ENCODE data around the gene NR1H4.
A peak's percentile ranks its signal among the peaks of the same experiment; 100 is the strongest.
"Not testable (repeated sequence)": the region's sequence is repeated elsewhere in the genome, so short reads cannot be mapped to it uniquely, and the experiment has no call there.

The NR1H4 gene

GRCh38 chr12:100573292-100574186 lies 99.9 kb downstream of the NR1H4 start, which contains the start of gene GAS2L3:
GAS2L3 (plus strand) TSS chr12:100573684; CDS start chr12:100594905, 21,221 bp downstream.
- DNase-seq (ENCODE audit: low spot score) = peak; percentile 72

GRCh38 chr12:100574187-100575074 lies 100.8 kb downstream of the NR1H4 start:
- no peak for DNase-seq (ENCODE audit: low spot score)

GRCh38 chr12:100576331-100577036 lies 102.8 kb downstream of the NR1H4 start:
- DNase-seq (ENCODE audit: low spot score) = peak; percentile 79

GRCh38 chr12:100578923-100579322 lies 105.3 kb downstream of the NR1H4 start:
- no peak for DNase-seq (ENCODE audit: low spot score)

- no peak for DNase-seq (ENCODE audit: low spot score)
Measured at GRCh38 chr12:100579844-100580243, 106.2 kb downstream of the NR1H4 start.

GRCh38 chr12:100584256-100584655 lies 110.6 kb downstream of the NR1H4 start:
- no peak for DNase-seq (ENCODE audit: low spot score)

GRCh38 chr12:100591979-100592378 lies 118.3 kb downstream of the NR1H4 start:
- peak; percentile 69 for DNase-seq (ENCODE audit: low spot score)

GRCh38 chr12:100593490-100593889 lies 119.8 kb downstream of the NR1H4 start:
- DNase-seq (ENCODE audit: low spot score) = peak; percentile 74

- no peak for DNase-seq (ENCODE audit: low spot score)
Measured at GRCh38 chr12:100601626-100602025, 128.0 kb downstream of the NR1H4 start.

- not testable (repeated sequence) for DNase-seq (ENCODE audit: low spot score)
Measured at GRCh38 chr12:100602997-100603396, 129.3 kb downstream of the NR1H4 start.

- no peak for DNase-seq (ENCODE audit: low spot score)
Measured at GRCh38 chr12:100608776-100609175, 135.1 kb downstream of the NR1H4 start.

- DNase-seq (ENCODE audit: low spot score) = no peak
Measured at GRCh38 chr12:100610666-100611430, 137.2 kb downstream of the NR1H4 start.

GRCh38 chr12:100612606-100613005 lies 138.9 kb downstream of the NR1H4 start:
- no peak for DNase-seq (ENCODE audit: low spot score)
